HuH-7.5 (cell line): ENCODE results near the gene MAP3K21.

ENCODE experiments used
- DNase-seq: peaks from one replicate; pipeline ENCODE4 v3.0.0; 2011; ENCODE audit warnings: low spot score

MAP3K21 gene

DNA sequence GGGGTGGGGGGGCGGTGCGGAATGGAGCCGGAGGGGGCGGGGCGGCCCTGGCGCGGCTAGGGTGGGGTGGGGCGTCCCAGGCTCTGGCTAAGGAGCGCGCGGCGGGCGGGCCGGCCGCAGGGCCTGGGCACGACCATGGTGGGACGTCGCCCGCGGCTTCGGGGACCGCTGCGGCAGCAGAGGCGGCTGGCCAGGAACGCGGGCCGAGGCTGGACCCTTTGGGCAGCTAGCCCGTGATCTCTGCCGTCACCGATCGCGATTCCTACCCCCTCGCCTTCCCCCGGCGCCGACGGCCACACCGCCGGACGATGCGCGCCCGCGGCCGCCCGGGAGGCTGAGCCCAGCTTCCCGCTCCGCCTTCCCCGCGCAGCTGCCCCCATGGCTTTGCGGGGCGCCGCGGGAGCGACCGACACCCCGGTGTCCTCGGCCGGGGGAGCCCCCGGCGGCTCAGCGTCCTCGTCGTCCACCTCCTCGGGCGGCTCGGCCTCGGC lies at the start of gene MAP3K21:
MAP3K21 (plus strand) TSS at position 74 of the 491 bp plus-strand sequence; CDS start at position 379, 305 bp downstream.
- no peak for DNase-seq

DNA sequence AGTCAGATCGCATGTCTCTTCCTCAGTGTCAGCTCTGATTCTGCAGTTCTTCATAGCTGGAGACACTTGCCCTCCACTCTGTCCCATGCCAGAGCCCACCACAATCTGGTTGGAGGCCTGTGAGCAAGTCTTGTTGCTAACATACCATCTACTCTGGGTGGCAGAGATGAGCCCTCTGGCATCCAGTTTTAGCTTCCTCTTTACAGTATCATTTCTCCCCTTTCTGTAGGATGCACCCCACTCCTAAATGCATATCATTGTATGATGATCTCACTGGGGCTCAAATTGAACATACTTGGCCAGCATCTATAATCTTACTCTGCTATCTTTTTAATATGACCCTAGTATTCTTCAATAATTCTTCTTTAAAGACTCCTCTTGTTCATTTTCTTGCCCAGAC lies 48.9 kb upstream of the MAP3K21 start:
- DNase-seq, result no peak

DNA sequence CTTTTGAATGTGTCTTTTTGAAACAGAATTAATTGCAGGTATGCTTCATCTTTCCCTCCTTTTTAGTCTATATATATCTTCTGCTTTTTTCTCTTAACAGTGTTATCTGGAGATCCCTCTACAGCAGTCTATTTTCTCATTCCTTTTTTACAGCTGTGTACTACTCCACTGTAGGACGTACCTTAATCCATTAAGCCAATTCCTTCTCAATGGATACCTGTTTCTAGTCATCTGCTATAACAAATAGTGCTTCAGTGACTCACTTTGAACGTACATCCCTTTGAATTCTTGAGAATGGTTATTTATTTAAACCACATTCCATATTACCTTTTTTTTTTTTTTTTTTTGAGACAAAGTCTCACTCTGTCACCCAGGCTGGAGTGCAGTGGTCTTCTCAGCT lies 47.6 kb upstream of the MAP3K21 start:
- DNase-seq, result no peak

DNA sequence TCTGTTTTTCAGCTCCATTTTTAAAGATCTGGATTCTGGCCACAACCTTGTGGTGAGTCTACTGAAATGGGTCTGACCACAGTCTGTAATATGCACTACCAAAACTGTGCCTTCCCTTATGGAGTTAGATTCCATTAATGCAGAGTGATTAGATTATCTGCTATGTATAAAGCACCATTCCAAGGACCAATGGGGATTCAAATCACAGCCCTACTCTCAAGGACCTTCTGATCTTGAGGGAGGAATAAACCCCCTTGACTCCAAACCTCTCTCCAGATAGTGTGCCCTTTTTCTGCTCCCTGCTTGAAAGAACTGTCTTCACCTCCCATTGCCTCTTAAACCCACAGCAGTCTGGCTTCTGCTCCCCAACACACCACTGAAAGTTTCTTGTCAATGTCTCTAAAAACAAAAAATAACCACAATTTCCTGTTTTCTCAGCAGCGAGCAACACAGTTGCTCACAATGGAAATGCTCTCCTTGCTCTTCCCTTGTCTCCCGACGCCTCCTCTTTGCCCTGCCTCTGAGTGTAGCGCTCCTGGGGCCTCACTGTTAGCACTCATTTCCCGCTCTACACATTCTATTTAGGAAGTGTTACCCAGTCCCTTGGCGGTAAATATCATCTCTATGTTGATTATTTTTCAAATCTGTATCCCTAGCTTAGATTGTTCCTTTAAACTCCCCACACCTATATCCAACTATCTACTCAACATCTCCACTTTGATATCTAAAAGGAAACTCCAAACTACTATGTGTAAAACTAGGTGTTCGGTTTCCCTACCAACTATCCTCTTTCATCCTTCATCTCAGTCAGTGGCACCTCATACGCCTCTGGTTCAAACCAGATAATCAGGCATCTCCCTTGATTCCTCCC lies 45.6 kb upstream of the MAP3K21 start:
- no peak for DNase-seq

DNA sequence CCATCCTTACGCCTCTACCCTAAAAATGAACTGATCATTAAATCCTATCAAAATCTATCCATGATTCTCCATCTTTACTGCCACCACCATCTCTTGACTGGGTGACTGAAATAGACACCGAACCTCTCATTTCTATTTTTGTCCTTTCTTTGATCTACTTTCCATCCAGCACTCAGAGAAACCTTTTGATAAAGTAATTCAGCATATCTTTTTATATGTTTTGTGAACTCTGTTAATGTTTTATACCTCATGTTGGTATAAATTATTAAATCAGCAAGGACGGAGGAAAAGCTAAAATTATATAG lies 45.0 kb upstream of the MAP3K21 start:
- no peak for DNase-seq

- DNase-seq, result no peak
Measured at GRCh38 chr1:233289676-233290075, 37.8 kb upstream of the MAP3K21 start.

DNA sequence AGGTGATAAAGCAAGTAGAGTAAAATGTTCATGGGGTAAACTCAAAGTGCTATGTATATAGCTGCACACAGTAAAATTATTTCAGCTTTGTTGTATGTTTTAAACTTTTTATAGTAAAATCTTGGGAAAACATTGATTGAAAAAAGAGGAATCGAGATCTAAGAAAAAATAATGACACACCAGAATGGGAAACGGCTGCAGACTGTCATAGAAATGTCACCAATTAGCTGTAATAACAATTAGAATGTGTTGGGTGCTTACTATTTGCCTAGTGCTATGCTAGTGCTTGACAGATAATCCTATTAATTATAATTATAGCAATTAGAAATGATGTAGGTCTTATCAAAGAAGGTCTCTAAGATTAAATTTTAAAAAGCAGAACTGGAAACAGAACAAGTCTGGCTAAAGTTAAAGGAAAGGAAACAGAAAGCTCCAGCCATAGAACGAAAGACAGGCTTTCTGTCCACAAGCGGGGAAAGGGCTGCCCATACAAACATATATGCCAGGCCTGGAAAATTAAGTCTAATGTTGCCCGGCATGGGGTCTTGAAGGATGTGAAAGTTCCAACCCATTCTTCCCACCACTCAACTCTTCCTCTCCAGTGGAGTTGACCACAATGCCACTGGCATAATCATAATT lies 37.0 kb upstream of the MAP3K21 start:
- no peak for DNase-seq

DNA sequence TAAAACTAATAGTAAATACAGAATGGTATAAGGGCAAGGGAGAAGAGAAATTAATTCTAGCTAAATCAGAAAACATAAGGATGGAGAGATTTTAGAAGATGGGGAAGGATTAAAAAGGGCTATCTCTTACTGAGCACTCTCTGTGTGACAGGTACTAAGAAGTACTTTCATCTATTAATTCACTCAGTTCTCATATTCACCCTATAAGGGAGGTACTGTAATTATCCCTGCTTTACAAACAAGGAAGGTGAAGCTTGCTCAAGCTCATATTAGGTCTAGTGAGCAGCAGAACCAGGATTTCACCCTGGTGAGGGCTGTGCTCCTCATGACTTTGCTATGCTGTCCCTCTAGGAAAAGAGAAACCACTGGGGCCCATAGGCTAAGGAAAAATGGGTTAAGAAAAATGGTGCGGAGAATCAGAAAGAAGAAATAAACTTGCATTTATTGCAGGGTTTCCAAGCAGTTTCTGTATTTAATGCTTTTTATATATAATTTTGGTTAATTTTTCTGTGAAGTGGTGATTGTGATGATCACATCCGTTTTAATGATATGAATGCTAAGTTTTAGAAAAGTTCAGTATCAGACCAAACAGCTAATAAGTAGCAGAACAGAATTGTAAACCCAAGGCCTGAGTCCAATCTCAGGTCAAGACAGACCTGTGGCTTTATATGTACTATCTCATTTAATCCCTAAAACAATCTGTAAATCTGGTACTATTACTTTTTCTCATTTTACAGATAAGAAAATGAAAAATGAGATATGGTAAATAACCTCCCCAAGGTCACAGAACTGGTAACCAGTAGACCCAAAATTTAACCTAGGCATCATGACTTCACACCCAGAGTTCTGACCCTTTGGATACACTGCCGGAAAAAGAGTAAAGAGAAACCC lies 33.7 kb upstream of the MAP3K21 start:
- no peak for DNase-seq

DNA sequence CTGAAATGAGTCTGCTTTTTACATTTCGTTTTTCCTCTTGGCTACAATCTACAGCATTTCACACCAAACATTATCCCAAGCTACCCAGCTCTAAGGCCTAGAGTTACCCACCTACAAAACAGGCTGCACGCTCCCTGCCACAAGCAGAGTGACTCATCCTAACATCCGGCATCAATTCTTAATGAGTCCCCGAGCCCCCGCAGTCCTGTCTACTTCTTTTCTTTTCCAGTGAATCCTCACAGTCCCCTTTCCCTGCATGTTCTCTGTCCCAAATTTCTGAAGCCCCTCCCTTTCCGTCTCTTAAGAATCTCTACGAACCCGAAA lies 32.6 kb upstream of the MAP3K21 start:
- DNase-seq, result no peak

DNA sequence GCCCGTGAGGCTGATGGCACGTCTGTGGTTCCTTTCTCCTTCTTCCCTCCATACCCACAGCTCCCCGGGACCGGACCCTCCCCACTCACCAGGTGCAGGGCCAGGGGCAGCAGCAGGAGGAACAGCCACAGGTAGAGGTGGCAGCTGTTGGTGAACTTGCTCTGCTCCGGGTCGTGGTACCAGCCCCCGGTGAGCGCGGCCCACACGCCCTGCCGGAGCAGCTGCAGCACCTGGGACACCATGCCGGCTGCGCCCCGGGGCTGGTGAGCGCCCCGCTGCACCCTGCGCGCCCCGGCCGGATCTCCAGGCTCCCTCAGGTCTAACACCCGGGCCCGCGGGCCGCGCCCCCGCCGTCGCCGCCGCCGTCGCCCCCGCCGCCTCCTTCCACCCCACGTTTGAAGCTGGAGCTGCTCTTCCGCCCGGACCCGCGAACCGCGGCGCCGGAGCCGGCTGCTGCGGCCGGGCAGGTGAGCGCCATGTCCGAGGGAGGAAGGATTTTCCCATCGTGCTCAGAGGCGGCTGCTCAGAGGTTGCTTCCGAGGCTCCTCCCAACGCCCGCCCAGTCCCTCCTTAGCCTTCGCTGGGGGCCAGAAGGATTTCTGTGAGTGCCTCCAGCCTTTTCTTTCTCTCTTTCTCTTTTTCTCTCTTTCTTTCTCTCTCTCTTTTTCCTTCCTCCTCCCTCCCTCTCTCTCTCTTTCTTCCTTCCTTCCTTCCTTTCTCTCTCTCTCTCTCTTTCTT lies 32.1 kb upstream of the MAP3K21 start, which contains the start of gene PCNX2:
PCNX2 (minus strand) TSS at position 489 of the 738 bp plus-strand sequence; CDS start at position 242, 247 bp downstream.
- DNase-seq, result peak; percentile 44

DNA sequence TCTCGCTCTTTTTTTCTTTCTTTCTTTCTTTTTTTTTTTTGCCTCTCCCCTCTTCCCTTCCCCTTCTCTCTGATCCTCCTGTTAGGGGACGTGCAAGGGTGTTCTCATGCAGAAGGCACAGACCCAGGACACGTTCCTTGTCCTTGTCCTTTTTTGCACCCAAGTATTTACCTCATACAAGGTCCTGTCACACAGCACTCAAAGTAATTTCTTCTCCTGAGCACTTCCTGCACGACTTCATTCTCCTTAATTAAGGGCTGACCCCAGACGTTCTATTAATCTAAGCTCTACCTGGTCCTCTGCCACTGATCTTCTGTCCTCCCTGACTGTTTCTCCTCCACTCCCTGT lies 31.6 kb upstream of the MAP3K21 start:
- DNase-seq, result no peak

DNA sequence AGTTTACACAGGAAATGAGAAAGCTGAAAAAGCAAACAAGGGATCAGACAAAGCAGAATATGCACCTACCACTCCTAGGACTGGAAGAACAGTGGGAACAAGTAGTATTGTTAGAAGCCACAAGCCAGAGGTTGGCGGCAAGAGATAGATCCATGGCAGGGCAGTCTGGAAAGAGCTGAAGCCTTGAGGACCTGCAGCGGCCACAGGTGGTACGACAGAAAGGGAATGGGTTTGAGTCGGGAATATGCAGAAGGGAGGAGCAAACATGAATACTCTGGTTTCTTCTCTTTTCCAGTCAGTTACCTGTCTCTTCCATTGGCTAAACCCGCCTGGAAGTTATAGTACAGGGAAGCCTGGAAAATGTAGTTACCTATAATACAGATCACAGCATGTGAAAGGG lies 28.1 kb upstream of the MAP3K21 start:
- no peak for DNase-seq

DNA sequence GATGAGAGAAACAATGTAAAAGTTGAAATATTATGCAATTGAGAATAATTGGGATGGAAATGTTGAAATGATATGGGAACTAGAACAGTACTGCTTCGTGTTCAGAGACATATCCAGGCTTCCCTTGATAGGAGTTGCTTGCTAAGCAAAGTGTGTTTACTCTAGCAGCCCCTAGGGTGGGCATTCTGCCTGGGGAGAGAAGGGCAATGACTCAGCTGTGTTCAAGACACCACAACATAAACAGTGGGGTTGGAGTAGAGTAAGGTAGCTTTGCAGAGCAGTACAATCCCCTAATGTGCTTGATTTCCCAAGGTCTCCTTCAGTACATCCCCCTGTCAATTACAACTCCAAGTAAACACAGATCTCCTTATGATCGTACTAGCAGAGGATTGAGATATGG lies 27.2 kb upstream of the MAP3K21 start:
- no peak for DNase-seq

DNA sequence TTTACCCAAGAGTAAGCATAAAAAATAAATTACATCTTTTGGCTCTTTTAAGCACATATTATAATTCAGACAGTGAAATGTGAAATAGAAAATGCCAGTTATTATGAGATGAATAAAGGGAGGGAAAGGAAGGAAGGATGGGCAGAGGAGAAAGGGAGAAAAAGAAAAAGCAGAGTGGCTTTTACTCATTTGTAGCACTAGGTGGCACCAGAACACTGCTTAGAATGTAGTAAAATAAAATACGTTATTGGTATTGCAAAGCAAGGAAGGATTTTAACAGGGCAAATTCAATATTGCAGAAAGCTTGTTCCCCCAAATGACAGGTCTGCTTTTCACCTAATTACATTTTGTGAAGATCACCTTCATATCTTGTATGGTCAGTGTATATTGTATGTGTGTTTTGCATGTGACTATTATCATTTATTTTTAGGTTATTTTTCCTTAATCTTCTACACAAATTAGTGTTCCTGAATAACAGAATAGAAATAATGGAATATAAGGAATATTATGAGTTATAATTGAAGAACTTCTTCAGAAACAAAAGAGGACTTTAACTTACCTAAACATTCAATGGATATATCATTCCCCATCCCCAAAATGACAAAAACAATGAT lies 22.9 kb upstream of the MAP3K21 start:
- DNase-seq, result no peak

DNA sequence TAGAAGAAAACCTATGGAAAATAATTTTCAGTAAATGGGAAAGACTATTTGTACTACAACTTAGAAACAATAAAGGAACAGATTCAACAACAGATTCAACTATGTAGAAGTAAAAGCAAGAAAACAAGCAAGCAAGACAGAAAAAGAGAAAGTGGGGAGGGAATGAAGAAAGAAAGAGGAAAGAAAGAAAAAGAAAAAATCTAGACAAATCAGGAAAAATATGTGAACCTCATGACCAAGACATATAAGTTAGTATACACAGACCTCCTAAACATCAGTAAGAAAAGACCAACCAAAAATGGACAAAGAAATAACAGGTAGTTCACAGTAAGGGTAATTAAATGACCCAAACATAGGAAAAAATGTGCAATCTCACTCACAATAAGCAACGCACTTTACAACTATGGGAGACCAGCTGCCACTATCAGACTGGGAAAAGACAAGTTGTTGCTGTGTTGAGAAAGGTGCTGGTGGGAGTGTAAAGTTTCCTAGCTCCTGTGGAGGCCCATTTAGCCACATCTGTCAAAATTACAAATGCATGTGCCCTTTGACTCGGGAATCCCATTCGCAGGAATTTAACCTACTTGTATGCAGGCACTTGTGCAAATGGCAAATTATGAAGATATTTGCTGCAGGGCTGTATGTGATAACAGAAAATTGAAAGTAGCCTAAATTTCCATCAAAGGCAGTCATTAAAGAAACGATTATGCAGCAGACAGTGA lies 13.9 kb upstream of the MAP3K21 start:
- no peak for DNase-seq

DNA sequence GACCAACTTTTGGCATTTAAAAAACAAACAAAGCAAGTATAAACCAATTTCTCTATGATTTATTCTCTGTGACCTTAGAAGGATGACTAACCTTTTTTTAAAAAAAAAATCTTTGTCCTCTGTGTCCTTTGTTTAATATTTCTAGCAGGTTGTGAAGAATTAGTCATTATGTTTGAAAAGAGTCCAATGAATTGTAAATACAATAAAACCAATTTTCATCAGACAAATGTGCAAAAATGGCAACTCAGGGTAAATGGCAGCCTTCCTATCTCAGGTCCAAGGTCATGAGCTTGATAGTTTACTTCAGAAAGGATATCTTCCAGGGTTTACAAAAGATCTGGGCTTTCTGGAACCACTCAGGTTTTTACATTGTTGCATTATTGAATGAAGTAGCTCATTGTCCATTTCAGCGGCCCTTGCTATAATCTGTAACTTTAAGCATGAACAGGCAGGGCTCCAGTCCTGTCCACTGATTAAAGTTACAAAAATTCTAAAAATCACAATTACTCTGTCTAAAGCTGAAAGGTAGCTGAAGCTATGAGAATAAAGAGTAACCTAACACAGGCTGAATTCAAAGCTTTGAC lies 11.7 kb upstream of the MAP3K21 start:
- no peak for DNase-seq

DNA sequence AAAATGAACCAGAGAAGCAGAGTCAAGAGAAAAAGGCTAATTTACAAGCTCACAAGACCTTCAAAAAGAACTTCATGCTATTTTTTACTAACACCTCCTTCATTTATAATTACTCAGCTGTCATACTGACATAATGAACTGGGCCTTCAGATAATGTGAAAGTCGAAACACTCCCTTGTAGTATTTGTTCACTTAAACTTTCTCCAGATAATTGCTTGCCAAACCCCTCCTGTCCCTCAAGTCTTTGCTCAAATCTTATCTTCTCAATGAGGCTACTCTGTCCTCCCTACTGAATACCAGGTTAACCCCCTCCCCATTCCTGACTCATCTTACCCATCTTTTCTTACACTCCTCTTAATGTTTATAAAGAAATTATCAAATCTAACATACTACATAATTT lies 11.1 kb upstream of the MAP3K21 start:
- no peak for DNase-seq

GRCh38 chr1:233319272-233319671 lies 8.3 kb upstream of the MAP3K21 start:
- no peak for DNase-seq

DNA sequence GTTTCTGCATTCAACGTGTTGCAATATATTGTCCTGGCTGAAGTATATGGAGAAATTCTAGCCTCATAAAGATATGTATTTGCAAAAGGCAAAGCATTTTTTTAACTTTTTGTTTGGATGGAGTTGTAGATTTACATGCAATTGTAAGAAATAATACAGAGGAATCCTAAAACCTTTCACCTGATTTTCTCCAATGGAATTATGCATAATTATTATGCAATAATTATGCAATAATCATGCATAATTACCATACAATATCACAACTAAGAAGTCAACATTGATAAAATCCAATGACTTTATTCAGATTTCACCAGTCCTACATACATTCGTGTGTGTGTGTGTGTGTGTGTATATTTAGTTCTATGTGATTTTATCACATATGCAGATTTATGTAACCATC lies 7.5 kb upstream of the MAP3K21 start:
- DNase-seq, result no peak

DNA sequence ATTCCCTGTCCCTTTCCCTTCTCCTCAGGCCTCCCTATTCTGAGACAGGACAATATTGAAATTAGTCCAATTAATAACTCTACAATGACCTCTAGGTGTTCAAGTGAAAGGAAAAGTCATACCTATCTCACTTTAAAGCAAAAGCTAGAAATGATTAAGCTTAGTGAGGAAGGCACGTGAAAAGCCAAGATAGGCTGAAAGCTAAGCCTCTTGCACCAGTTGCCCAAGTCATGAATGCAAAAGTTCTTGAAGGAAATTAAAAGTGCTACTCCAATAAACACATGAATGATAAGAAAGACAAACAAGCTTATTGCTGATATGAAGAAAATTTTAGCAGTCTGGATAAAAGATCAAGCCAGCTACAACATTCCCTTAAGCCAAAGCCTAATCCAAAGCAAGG lies 3.8 kb upstream of the MAP3K21 start:
- DNase-seq, result no peak

DNA sequence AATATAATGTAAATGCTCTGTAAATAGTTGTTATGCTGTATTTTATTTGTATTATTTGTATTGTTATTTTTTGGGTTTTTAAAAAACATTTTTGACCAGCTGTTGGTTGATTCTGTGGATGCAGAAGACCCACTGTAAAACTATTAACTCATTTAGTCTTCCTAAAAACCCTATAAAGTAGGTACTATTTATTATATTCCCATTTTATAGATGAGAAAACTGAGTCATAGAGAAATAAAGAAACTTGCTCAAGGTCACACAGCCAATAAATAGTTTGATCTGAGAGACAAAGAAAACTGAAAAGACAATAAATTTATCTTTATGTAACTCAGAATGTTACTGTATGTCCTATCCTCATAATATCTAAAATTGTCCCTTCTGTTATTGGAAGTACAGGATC lies 1.2 kb upstream of the MAP3K21 start:
- DNase-seq, result no peak
